ENCODE measurements around the gene AK1. TPM values are rescaled to one million over a fixed set of nuclear protein-coding genes. Genes with fewer than 3 reads are reported as not detected.
A peak's percentile ranks its signal among the peaks of the same experiment; 100 is the strongest.

The AK1 gene
- total and polyA plus RNA-seq, 2 donors (not counting 3 experiments of a cell fraction or from before 2014, with no cell fraction given), result 115 to 148 TPM

GRCh38 chr9:127855522-127855921 lies 22.0 kb downstream of the AK1 start:
- Histone ChIP-seq H3K4me3 (replicated peaks in 1 of 3; ENCODE audit: insufficient read depth in 1 of 3, low read depth in 1 of 3, low read length in 3 of 3) (no peak overlapping the region), H3K79me2 (ENCODE audit: control insufficient read depth, insufficient read depth, low read length) (peaks cover 44% of the 10 kb centered on the region), H3K9me1 (replicated peaks; ENCODE audit: control insufficient read depth, extremely low read depth, insufficient read depth, low read length) (no peaks in the 10 kb centered on the region), H3K27ac (ENCODE audit: insufficient read depth, low read depth, low read length) (peak overlapping the region; percentile 63), H3K4me1 (ENCODE audit: control insufficient read depth, extremely low read depth, insufficient read depth, low read length) (peaks cover 26% of the 10 kb centered on the region), H3K27me3 (ENCODE audit: control insufficient read depth in 2 of 2, insufficient read depth in 2 of 2, low read length in 2 of 2) (no peaks in the 10 kb centered on the region), H3K4me2 (ENCODE audit: insufficient read depth, low read length) (no peak overlapping the region), H2AFZ (ENCODE audit: low read depth, low read length) (no peak overlapping the region), H4K20me1 (replicated peaks; ENCODE audit: control insufficient read depth, extremely low read depth, insufficient read depth, low read length) (no peaks in the 10 kb centered on the region), H3K36me3 (ENCODE audit: control insufficient read depth in 2 of 2, extremely low read depth in 1 of 2, insufficient read depth in 2 of 2, low read length in 2 of 2) (peaks cover 2 to 12% of the 10 kb centered on the region in 2 experiments), H3K9ac (replicated peaks; ENCODE audit: extremely low read depth, insufficient read depth, low read length) (no peak overlapping the region), H3K9me3 (replicated peaks; ENCODE audit: control insufficient read depth, insufficient read depth, low read length) (no peaks in the 10 kb centered on the region)
- no peak for DNase-seq (ENCODE audit: low read depth, low spot score)
- ChIA-PET CTCF (interaction anchor here (0.8 to 6.3 kb wide), 11 partner anchors 9 to 121 kb away, joined by 3 to 101 read pairs (median 4); partner anchors contain the start of gene TOR2A), POLR2A (interaction anchor here (0.6 to 4.1 kb wide), 2 partner anchors 17 to 44 kb away, joined by 3 to 14 read pairs; no protein-coding TSS in a partner anchor)
- no peak for TF ChIP-seq MAX (IDR thresholded peaks at IDR 0.05; ENCODE audit: insufficient read depth, insufficient read length)
- no peak for TF ChIP-seq POLR2AphosphoS5 (IDR thresholded peaks at IDR 0.05; ENCODE audit: insufficient read depth, low read depth, low read length)
- no peak for TF ChIP-seq MYC (IDR thresholded peaks at IDR 0.05; ENCODE audit: low read depth, low read length)
- no peak for TF ChIP-seq JUN (IDR thresholded peaks at IDR 0.05; ENCODE audit: borderline replicate concordance, insufficient read depth, insufficient read length, low read depth)
- no peak for TF ChIP-seq FOS (IDR thresholded peaks at IDR 0.05; ENCODE audit: borderline replicate concordance, insufficient read depth, low read length)
- TF ChIP-seq CTCF (IDR thresholded peaks at IDR 0.05; ENCODE audit: extremely low read depth in 1 of 2, insufficient read depth in 1 of 2, low read depth in 1 of 2, low read length in 2 of 2), result no peak
- no peak for TF ChIP-seq GATA2 (IDR thresholded peaks at IDR 0.05; ENCODE audit: insufficient read depth, insufficient read length, low read depth, low read length)
- no peak for TF ChIP-seq EZH2 (IDR thresholded peaks at IDR 0.05; ENCODE audit: borderline replicate concordance, low read depth, low read length, severe bottlenecking)
- TF ChIP-seq POLR2A (IDR thresholded peaks at IDR 0.05; ENCODE audit: low read depth, low read length), result no peak
- dilution Hi-C loops (cut with MboI; ENCODE audit: extremely low pct_ligation_motif_present, low sequenced_read_pairs) (no loop called here), intact Hi-C loops (cut with micrococcal nuclease) (loop anchor here (2.0 kb wide), 1 partner anchor 53 kb away; the partner anchor contains the start of gene FPGS)
- BruUV-seq (replicated peaks), result no TSS peak
- FAIRE-seq, result no peak

Measured in endothelial cell of umbilical vein (primary cell).